Left kidney (tissue), 2 donors: ENCODE data around the gene ATP6V0B. TPM values are rescaled to one million over a fixed set of nuclear protein-coding genes. Genes with fewer than 3 reads are reported as not detected.

Experiments
- DNase-seq: peaks from one replicate; pipeline ENCODE4 v3.0.0-alpha.2; 2013
- polyA plus RNA-seq: library from polyadenylated mRNA; unstranded; fragments of 120-200 nt; gene quantifications from one replicate; pipeline ENCODE4 v1.2.1, GENCODE V29; 2013; ENCODE audit not compliant: insufficient read length

ATP6V0B gene
- polyA plus RNA-seq, 1 donor = 118 TPM

- DNase-seq = no peak
Measured at GRCh38 chr1:44027320-44027719, 52.6 kb downstream of the ATP6V0B start.

Other genes starting within 250 kb of the ATP6V0B start
- 1.2 TPM for gene ARTN, start 41.2 kb upstream of the ATP6V0B start, polyA plus RNA-seq
- gene IPO13, start 28.0 kb upstream of the ATP6V0B start, polyA plus RNA-seq = 42.5 TPM
- 23.9 TPM for gene DPH2, start 5.0 kb upstream of the ATP6V0B start, polyA plus RNA-seq
- 33.7 TPM for gene B4GALT2, start 4.2 kb downstream of the ATP6V0B start, polyA plus RNA-seq
- gene CCDC24, start 16.6 kb downstream of the ATP6V0B start, polyA plus RNA-seq = 19.5 TPM
- gene SLC6A9, start 56.5 kb downstream of the ATP6V0B start, polyA plus RNA-seq = 6.8 TPM
- gene KLF17, start 143.9 kb downstream of the ATP6V0B start, polyA plus RNA-seq = 0.05 TPM
- not detected for gene KLF18, start 166.7 kb downstream of the ATP6V0B start, polyA plus RNA-seq
- gene DMAP1, start 238.5 kb downstream of the ATP6V0B start, polyA plus RNA-seq = 77.4 TPM